ENCODE data around the gene MCTP1. TPM values are rescaled to one million over a fixed set of nuclear protein-coding genes. Genes with fewer than 3 reads are reported as not detected.

Gene MCTP1
- total RNA-seq, 4 donors from 2014 or later = 28.7 to 117 (median 48.2) TPM

- no peak for DNase-seq (ENCODE audit: low spot score in 2 of 2)
- Histone ChIP-seq H3K27ac (no peak overlapping the region), H3K4me1 (no peaks in the 10 kb centered on the region), H3K27me3 (no peaks in the 10 kb centered on the region), H3K9me3 (no peaks in the 10 kb centered on the region), H3K4me3 (no peak overlapping the region), H3K36me3 (no peaks in the 10 kb centered on the region)
- WGBS, 2 donors = 42 to 56% methylated on average over 9 of the region's 9 CpGs
- TF ChIP-seq EP300 (IDR thresholded peaks at IDR 0.05) (no peak), CTCF (IDR thresholded peaks at IDR 0.05) (no peak), POLR2A (IDR thresholded peaks at IDR 0.05) (no peak)
Measured at GRCh38 chr5:94751460-94751859, 533.4 kb downstream of the MCTP1 start.

GRCh38 chr5:94750681-94751080 is 534.2 kb downstream of the MCTP1 start:
- 85 to 95% methylated on average over 4 of the region's 4 CpGs for WGBS, 2 donors
- Histone ChIP-seq H3K9me3 (no peaks in the 10 kb centered on the region), H3K27ac (no peak overlapping the region), H3K4me3 (no peak overlapping the region), H3K36me3 (no peaks in the 10 kb centered on the region), H3K27me3 (no peaks in the 10 kb centered on the region), H3K4me1 (no peaks in the 10 kb centered on the region)
- no peak for DNase-seq (ENCODE audit: low spot score in 2 of 2)
- TF ChIP-seq EP300 (IDR thresholded peaks at IDR 0.05) (no peak), CTCF (IDR thresholded peaks at IDR 0.05) (no peak), POLR2A (IDR thresholded peaks at IDR 0.05) (no peak)

- WGBS, 2 donors = 76 to 91% methylated on average over 2 of the region's 2 CpGs
Measured at GRCh38 chr5:94749042-94749441, 535.9 kb downstream of the MCTP1 start.

GRCh38 chr5:94748212-94748611 is 536.7 kb downstream of the MCTP1 start:
- no peaks in the 10 kb centered on the region for H3K4me1 ChIP-seq
- no peaks in the 10 kb centered on the region for H3K9me3 ChIP-seq
- no peak overlapping the region for H3K4me3 ChIP-seq
- no peaks in the 10 kb centered on the region for H3K27me3 ChIP-seq
- no peaks in the 10 kb centered on the region for H3K36me3 ChIP-seq
- TF ChIP-seq EP300 (IDR thresholded peaks at IDR 0.05) (no peak), POLR2A (IDR thresholded peaks at IDR 0.05) (no peak), CTCF (IDR thresholded peaks at IDR 0.05) (no peak)
- 61 to 68% methylated on average over 3 of the region's 3 CpGs for WGBS, 2 donors
- H3K27ac ChIP-seq = no peak overlapping the region
- no peak for DNase-seq (ENCODE audit: low spot score in 2 of 2)

More at GRCh38 chr5:94749042-94749441, 535.9 kb downstream of the MCTP1 start:
- H3K36me3 ChIP-seq = no peaks in the 10 kb centered on the region
- H3K4me3 ChIP-seq = no peak overlapping the region
- no peak overlapping the region for H3K27ac ChIP-seq
- H3K27me3 ChIP-seq = no peaks in the 10 kb centered on the region
- no peak for DNase-seq (ENCODE audit: low spot score in 2 of 2)
- TF ChIP-seq CTCF (IDR thresholded peaks at IDR 0.05) = no peak
- no peak for TF ChIP-seq EP300 (IDR thresholded peaks at IDR 0.05)
- TF ChIP-seq POLR2A (IDR thresholded peaks at IDR 0.05) = no peak
- no peaks in the 10 kb centered on the region for H3K4me1 ChIP-seq
- no peaks in the 10 kb centered on the region for H3K9me3 ChIP-seq

GRCh38 chr5:94747371-94747770 is 537.5 kb downstream of the MCTP1 start:
- H3K36me3 ChIP-seq = no peaks in the 10 kb centered on the region
- WGBS, 2 donors = 74 to 99% methylated on average over 4 of the region's 4 CpGs
- no peak for DNase-seq (ENCODE audit: low spot score in 2 of 2)

More at GRCh38 chr5:94747371-94747770, 537.5 kb downstream of the MCTP1 start:
- no peak overlapping the region for H3K4me3 ChIP-seq
- TF ChIP-seq CTCF (IDR thresholded peaks at IDR 0.05) = no peak
- no peak for TF ChIP-seq POLR2A (IDR thresholded peaks at IDR 0.05)
- TF ChIP-seq EP300 (IDR thresholded peaks at IDR 0.05) = no peak
- no peaks in the 10 kb centered on the region for H3K27me3 ChIP-seq
- H3K9me3 ChIP-seq = no peaks in the 10 kb centered on the region
- H3K4me1 ChIP-seq = no peaks in the 10 kb centered on the region
- H3K27ac ChIP-seq = no peak overlapping the region

All from tibial nerve (tissue), 4 donors.